HuH-7 (cell line): ENCODE measurements around the gene NCKAP5.
"Not testable (repeated sequence)": the region's sequence is repeated elsewhere in the genome, so short reads cannot be mapped to it uniquely, and the experiment has no call there.

ENCODE experiments used
- DNase-seq: peaks from one replicate; pipeline ENCODE4 v3.0.0; 2011; ENCODE audit warnings: low spot score

Gene NCKAP5

DNA sequence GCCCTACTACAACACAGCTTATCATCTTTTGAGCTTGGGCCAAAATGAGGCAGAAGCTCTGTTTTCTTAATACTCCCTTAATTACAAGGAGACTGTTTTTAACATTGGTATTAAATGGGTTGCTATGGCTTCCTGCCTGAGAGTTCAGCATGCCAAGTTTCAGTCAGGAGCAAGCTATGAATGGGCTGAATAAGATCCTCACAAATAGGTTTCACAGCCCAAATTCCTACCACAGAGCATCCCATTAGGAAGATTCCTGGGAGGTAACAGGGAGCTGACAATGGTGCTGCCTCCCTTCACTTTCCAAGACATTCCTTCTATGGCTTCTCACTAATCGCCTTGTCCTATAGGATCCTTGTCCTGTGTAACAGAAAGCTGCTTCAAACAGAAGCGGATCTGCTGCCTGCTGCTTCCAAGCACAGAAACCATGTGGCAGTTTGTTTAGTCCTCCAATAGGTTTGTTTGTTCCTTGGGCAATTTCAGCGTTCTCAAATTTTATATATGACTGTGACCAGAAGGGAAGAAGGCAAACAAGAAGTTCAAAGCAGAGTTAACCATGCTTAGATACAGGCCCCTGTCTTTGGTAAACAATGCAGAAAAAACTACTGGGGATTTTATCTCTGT, 70.9 kb downstream of the NCKAP5 start:
- no peak for DNase-seq

DNA sequence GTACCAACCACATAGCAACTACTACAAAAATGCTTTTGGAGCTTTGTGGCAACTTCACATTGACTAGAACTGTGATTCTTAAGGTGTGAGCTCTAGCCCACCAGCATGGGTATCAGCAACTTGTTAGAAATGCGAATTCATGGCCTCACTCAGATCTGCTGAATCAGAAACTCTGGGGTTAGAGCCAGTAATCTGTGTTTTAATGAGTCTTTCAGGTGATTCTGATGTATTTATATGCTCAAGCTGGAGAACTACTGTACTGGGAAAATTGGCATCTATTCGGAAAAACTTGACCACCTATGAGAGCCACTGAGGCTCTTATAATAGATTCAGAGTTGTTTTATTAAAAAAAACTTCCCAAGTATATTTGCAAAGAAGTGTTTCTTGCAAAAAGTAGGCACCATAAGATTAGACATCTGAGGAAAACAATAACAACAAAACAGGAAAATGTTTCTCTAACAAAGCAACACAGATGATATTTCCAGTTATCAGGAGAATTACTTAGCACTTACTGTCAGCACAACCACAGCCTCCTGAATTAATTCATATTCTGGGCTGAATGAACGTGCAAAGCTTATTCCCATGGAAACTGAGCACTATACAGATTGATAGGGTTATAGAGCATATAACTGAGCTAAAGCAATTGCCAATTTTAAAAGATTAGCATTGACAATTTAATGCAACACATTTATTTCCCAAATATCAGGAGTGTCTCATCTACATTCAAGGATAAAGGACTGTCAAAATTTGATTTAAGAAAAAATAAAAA, 71.6 kb downstream of the NCKAP5 start:
- no peak for DNase-seq

DNA sequence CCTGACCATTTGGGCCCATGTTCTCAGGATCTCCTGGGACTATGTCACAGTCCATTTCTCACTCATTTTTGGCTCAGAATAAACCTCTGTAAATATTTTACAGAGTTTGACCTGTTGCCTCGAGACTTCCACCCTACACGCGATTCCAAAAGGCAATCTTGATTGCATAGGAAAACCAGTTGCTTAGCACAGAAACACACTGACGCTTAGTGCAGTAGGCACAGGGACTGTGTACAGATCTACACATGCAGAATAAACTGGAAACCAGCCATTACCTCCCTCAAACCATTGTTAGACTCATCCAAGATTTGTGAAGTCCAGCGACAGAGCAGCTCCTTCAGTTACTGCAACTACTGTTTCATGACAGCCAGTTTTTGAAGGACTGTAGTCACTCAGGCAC, 73.0 kb downstream of the NCKAP5 start:
- DNase-seq, result no peak

DNA sequence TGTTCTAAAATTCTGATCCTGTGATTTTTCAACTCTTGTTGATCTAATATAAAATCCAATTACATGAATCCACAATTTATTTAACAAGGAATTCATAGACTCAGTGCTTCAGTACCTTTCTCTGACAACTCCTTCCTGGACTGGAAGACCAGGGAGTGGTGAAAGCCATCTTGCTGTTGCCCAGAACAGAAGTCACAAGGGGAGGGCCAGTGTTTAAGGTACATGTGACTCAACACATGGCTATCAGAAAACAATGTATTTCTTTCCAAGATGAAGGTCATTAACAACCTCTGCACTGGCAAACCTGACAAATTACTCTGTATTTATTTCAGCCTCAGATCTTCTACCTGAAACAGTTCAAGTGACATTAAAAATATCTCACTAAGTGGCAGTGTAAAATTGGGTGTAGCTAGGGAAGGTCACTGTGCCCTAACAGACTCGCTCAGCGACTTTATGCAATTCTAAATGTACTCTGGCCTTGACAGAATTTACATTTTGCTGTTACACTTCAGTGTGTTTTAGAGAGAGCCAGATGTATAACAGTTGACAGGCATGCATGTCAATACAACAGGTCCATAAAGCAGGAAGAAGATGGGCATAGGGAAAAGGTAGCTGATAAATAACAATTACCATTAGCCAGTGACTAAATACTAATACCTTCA, 75.4 kb downstream of the NCKAP5 start:
- DNase-seq, result no peak

DNA sequence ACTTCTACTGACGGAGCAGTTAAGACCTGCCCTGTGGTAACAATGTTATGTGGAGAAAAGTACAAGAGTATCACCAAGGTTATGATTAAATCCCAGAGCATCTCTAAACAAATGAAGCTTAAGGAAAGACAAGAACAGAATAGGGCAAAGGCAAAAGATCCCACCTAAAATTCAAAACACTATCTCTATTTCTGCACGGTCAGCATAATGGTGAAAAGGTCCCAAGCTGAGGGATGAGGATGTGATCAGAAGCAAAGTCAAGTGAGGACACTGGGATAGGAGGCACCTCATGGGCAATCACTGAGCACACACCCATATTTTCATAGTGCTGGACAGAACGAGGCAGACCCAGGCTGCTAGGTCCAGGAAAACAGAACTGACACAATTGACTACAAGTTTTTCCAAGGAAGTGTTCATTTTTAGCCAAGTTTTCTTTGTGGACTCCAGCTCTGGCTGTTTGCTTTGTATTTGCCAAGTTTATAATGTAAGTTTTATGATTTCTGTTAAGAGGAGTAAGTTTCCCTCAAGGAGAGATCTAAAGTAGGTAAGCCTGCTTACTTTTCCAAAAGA, 77.8 kb downstream of the NCKAP5 start:
- DNase-seq, result no peak

DNA sequence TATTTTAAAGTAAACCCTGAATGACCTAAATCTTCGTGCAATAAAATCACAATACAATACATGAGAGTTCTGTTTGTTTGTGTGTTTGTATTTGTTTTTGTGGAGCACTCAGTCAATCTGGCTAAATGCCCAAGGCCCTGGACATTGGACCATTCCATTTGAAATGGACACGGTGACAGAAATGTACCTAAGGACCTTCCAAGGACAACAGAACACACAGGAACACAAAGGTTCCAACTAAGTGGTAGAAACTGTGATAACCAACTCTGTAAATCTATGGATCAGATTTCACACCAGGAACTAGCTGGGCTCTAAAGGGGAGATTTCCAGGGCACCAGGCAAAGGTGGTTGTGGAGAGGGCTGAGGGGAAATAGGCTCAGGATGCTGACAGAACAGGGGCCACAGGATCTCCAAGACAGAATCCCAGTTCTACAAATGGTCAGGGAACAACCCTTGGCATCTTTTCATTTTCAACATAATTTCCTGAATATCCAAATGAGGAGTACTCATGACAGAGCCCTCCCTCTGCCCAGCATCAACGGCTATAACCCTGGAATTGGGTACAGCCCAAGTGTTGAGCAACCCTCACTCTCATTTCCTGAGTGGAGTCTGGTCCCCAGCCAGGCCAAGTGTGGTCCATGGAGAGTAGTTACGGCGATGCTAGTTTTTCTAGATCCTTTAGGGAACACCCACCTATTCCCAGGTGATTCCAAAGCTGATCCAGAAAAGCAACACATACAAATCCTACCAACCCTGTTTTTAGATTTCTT, 78.4 kb downstream of the NCKAP5 start:
- no peak for DNase-seq

DNA sequence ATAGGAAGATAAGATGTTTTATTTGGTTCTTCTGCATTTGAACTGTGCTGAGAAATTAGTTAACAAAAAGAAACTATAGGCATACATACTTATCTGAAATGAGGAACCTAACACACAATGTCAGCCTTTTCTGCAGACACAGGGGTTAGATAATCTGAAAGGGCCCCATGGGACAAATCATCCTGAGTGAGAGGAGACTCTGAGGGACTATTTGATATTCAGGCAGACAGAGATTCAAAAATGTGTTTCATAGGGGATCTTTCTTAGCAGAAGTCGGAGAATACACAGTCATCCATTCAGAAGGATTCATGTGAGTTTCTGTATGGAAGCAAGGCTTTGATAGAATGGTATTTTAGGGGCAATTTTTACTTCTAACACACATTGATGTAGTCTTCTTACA, 79.1 kb downstream of the NCKAP5 start:
- DNase-seq, result no peak

DNA sequence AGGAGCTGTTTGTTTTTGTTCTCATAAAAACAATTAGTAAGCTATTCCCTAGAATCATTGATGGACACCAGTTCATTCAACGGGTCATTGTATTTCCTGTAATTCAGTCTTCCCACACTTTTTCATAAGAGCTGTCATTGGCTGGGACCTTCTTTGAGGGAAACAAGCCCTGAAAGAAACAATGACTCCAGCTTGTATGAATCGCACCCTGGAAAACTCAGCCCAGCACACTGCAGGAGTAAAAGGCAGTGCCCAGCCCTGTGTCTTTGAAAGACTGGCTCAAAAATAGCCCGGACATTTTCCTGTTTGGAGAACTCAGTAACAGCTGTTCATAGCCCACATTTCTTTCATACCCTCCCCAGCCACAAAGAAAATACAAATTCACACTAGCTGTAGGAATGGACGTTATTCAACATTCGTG, 81.5 kb downstream of the NCKAP5 start:
- no peak for DNase-seq

DNA sequence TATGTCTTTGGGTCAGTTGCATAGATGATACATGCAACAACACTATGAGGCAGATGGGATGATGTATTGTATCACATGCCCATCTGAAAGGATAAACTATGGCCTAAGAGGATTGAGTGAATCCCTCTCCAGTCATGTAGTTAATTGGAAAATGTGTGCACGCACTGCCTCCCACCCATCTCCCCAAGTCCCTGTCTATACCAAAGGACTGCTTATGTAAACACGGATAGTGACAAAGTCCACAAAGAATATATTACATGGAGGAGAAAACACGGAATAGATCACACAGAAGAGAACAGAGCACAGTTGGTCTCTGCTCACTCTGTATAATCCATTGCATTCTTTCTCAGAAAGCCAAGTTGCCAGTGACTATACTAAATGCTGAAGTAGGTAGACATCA, 82.4 kb downstream of the NCKAP5 start:
- no peak for DNase-seq

DNA sequence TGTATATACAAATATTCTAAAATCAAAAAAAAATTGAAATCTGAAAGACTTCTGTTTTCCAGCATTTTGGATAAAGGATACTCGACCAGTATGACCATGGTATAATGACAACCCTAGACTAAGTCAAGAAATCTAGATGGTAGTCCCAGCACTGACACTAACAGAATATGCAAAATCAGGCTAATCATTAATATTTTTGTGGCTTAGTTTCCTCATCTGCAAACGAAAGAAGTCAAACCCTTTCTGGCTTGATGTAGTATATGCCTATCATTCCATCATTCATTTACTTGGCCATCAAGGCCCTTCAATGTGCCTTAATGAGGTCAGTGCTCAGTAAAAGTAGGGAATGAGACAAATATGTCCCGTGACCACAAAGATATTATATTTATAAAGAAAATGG, 83.5 kb downstream of the NCKAP5 start:
- DNase-seq, result no peak

DNA sequence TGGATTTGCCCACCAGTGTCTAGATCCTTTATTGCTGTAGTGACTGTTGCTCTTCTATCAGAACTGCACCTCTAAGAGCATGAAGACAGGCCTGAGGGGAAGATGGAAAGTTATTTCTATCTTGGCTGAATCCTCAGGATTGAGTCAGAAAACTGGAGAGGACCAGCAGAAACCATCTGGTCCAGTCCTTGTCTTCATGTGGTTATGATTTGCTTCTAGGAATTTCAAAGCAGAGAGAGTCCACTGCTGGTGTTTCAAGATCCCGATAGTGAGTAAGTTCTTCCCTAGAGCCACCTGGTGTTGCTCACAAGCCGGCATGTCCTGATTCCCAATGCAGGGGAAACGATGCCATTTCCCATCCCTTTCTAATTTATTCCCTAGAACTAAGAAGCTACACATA, 84.2 kb downstream of the NCKAP5 start:
- no peak for DNase-seq

DNA sequence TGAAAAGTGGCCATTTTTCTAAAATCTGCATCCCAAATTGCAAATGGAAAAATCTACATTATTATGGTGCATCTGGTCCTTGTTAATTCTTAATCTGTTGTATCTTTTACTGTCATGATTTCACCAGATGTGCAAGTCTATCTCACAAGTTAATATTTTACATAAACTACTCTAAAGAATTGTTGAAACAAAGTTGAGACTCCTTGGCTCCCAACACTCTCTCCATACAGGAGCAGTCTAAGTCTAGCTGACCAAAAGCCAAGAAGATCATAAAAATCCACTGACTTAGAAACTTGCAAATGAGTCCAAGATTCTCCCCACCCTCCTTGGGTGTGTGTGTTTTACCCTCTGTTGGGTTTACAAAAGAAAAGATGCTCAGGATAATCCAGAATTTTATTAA, 85.1 kb downstream of the NCKAP5 start:
- DNase-seq, result no peak

DNA sequence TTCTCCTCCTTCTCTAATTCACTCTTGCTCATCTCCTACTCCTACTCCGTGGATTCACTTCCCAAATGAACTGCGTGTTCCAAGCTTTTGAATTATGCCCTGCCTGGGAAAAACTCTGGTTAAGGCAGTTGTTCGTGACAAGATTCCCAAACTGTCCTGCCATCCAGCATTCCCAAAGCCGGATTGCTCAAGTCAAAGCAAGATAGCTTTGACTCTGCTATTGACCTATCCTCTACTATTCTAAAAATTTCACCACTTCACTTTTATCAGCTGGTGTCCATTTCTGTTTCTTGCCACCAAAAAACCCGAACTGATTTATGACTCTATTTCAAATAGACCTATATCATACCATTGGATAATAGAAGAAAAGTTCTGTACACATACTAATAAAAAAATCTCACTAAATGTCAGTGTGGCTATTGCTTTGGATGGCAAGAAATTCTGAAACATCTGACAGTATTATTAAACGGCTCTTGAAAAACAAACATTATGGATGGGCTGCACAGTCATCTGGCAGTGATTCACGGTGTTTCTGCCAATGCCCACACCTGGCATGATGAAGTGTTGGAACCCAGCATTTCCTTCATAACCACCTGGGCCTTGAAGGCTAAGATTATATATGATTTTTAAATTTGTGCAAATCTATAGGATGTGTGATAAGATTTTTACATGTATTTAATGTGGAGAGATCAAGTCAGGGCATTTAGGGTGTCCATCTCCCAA, 87.4 kb downstream of the NCKAP5 start:
- DNase-seq, result no peak

DNA sequence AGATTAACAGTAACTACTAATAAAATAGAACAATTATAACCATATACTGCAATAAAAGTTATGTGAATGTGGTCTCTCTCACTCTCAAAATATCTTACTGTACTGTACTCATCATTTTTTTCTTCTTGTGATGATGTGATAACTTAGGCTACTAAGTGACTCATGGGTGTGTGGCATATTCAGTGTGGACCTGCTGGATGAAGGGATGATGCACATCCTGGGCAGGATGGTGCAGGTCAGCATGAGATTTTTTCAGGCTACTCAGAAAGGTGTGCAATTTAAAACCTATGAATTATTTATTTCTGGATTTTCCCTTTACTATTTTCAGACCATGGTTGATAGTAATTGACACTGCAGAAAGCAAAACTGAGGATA, 90.7 kb downstream of the NCKAP5 start:
- no peak for DNase-seq

DNA sequence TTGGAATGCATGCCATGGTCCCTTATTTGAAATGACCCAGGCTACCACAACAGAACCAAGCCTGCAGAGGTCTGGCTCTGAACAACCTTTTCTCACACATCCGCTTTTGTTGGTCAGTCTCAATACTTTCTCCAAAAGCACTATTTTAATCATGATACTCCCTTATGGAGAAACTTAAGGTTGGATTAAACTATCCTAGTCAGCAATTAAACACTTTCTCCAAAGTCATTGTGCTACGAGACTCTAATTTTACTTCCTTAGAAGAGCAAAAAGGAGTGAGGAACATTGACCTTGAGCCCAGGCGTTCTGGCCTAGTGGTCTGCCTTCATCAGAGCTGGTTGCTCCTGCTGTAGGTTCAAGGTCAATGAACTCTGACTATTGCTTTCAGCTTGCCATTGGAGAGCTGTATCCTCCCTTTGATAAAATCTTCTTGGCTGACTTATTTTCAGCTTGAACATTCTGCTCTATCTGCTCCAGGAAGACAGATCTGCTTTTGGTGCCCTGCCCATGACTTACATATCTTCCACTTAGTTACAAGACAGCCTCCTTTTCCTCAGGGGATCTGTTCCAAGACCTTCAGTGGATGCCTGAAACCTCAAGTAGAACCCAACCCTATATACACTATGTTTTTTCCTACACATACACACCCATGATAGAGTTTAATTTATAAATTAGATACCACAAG, 91.2 kb downstream of the NCKAP5 start:
- no peak for DNase-seq

DNA sequence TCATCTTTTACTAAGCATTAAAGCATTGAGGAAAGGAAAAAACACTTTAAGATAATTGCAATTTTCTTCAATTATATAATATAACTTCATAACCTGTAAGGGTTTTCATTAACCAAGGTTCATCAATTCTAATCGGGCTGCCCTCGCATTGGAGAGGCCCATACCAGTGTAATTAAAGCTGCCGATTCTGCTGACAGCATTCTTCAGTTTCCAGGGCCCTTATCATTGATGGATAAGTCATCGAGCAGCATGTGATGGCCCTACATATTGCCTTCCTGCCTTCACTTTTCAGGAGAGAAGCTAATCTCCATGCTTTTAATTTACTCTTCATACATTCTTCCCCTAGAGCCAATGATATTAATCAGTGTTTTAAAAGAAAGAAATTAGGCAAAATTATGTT, 92.0 kb downstream of the NCKAP5 start:
- no peak for DNase-seq

DNA sequence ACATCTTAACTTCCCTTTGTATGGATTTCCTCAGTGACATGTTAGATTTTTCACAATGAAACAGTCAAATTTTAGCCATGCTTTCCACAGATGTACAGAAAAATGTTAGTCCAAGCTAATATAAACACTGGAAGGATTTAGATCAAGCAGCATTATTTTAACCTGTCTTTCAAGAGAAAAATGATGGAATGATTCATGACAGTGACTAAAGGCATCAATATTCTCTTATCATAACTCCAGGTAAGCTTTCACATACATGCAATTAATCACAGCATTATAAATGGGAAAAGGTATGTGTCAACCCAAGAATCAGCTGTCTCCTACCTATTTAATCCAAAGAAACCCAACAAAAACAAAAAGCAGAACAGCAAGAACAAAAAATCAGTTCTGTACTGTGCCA, 92.7 kb downstream of the NCKAP5 start:
- DNase-seq, result no peak

DNA sequence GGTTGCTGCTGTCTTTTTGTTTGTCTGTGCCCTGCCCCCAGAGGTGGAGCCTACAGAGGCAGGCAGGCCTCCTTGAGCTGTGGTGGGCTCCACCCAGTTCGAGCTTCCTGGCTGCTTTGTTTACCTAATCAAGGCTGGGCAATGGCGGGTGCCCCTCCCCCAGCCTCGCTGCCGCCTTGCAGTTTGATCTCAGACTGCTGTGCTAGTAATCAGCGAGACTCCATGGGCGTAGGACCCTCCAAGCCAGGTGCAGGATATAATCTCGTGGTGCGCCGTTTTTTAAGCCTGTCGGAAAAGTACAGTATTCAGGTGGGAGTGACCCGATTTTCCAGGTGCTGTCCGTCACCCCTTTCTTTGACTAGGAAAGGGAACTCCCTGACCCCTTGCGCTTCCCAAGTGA, 97.8 kb downstream of the NCKAP5 start:
- DNase-seq, result not testable (repeated sequence)

DNA sequence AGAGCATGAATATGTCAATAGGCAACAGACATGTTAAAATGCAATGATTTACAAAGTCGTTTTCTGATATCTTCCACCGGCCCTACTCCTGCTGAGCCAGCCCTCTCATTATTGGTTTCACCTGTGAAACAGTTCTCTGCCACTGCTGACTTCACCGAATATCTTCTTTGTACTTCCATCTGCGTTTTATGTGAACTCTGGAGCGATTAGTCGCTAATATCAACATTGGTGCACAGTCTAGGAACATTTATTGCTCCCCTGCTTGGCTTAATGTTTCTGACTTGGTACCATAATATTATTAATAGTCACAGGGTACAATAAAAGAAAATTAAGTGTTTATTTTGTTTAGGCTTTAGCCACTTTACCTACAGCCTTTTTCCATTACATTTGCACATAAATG, 105.5 kb downstream of the NCKAP5 start:
- DNase-seq, result no peak

DNA sequence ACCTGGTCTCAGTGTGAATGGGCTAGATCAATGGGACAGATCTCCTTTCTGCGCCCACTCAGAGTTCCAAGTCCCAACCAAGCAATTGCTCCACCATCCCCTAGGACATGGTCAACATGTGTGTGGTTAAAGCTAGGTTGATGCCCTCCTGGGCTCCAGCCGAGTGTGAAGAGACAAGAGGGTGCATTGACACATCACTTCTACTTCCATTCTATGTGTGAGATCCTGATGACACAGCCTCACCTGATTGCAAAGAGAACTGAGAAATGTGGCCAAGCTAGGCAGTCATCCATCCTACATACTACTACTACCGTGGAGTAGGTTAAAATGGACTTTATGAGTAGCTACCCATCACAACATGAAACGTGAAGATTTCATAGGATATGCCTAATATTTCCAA, 106.8 kb downstream of the NCKAP5 start:
- DNase-seq, result no peak

DNA sequence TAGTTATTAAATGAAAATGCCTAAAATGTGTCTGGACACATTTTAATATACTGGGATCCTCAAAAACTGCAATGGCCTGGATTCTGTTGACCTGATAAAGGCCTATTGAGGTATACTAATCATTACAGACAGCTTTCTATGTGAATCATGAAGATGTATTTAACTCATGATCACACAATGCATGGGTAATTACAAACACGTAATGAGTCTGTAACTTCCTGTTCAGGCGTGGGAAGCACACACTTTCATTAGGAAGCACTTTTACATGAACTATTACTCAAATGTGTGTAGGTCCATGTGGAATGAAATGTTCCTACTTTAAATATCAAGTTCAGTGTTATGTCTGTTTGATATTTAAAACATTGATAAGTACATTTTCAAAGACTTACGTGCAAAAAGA, 108.7 kb downstream of the NCKAP5 start:
- no peak for DNase-seq
